A549 treated with ZK216348 at 1 μM for 4 hours (cell line): ENCODE data around the gene NELFB. TPM values are rescaled to one million over a fixed set of nuclear protein-coding genes. Genes with fewer than 3 reads are reported as not detected.

ENCODE experiments used
- total RNA-seq: library from RNA; stranded (reverse); fragments of 200-300 nt; extraction: Qiagen RNA extraction; gene quantifications from 5 replicates; pipeline ENCODE4 v1.2.3, GENCODE V29; 2022; ENCODE audit warnings: low read depth

NELFB gene
- 36.5 to 63.8 TPM (median 58.5 TPM) in 5 replicates for total RNA-seq

DNA sequence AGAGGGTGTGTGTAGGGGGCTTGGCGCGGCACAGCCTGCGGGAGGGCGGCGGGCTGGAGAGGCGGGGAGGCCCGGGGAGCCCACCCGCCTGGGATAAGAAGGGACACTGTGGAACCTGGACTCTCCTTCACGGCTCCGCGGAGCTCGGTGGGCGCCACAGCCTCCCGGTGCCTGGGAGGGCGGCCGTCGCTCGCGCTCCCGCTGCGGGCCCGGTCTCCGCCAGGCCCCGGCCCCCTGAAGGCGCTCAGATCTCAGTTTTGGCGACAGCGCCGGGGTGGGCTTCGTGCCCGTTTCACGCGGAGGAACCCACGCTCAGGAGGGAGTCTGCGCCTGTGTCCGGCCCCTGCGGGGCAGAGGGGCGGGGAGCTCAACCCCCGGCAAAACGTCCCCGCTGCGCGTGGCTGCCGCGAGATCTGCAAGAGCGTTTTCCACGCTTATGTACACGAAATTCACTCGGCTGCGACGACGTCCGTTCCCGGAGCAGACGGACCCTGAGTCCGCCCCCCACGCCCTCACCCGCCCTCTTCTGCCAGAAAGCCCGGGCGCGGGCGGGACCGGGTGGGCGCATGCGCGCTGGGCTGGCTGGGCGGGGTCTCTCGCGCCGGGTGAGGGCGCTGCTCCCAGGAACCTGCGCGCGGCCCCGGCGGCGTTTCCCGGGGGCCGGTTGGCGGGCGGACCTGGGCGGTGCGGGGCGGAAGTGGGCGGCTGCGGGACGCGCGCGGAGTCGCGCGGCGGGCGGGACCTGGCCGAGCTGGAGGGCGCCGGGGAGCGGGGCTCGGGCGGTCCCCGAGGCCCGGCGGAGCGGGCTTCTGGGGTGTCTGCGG lies at the start of gene NELFB:
Gene NELFB, plus strand, starts transcription at position 704 of the 824 bp plus-strand sequence.

DNA sequence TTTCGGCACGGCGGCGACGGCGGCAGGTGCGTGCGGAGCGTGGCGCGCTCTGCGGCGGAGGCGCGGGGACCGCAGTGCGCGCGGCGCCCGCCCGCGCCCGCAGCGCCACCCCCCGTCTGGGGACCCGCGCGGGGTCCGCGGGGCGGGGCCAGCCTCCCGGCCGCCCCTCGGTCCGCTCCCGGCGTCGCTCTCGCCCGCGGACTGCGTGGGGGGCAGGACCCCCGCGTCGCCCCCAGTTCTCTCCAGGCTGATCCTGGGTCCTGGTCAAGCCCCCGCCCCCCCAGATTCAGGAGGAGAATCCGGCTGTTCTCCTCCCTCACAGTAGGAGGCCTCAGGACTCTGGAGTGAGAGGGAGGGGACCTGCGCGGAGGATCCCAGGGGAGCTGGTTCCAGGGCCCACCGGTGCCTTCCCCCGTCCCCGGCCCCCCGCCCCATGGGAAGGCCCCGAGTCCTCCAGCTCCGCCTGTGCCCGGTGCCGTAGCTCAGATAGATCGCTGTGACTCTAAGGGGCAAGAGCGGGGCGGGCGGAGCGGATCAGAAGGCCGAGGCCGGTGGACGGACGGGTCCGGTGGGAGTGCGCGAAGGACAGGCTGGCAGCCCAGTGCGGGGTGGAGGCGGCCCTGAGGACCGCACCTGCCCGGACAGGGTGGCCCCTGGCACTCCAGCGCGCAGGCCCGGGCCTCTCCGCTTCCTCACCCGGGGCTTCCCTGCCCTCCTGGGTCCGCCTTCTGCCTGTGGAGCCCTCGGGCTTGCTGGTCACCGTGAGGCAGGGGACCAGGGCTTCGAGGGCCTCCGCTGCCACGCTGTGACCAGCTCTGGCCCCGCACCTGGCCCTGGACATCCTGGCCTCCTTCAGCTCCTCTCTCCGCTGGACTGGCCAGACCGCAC lies 32.7 kb upstream of the NELFB start, which contains the start of gene RNF208:
Gene RNF208, minus strand, starts transcription at position 51 of the 888 bp plus-strand sequence. CDS start 1,028 bp downstream, outside the sequence.

DNA sequence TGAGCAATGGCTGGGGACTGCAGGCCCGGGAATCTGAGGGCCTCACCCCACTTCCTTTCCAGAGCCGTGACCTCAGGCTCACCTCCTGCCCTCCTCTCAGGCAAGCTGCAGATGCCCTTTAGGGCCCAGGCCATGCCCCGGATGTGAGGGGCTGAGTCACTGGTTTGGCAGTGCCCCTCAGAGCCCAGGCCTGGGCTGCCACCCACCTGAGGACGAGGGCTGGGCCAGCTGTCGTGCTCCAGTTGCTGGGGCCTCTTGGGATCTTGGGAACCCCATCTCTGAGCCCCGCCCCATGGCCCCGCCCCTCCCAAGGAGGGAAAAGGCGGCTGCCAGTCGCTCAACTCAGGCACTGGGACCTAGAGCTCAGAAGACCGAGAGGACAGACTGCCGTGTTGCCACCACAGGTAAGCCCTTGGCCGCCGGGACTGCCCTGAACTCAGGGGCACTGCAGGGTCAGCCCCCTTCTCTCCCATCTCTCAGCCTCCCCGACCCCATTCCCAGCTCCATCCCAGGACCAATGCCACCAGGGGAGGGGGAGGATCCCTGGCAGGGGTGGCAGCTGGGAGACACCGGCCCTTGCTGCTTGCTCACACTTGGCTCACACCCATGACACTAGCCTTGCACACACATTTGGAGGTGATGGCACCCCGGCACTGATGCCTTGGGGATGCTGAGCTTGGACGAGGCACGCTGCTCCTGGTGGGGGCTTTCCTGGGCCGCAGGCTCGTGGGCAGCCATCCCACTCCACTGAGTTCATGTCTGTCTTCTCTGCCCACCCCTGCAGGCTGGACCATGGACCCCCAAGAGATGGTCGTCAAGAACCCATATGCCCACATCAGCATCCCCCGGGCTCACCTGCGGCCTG lies 30.1 kb upstream of the NELFB start, which contains the start of gene CYSRT1:
Gene CYSRT1, plus strand, starts transcription at position 345 of the 865 bp plus-strand sequence. Its CDS starts 448 bp downstream, at position 793.

DNA sequence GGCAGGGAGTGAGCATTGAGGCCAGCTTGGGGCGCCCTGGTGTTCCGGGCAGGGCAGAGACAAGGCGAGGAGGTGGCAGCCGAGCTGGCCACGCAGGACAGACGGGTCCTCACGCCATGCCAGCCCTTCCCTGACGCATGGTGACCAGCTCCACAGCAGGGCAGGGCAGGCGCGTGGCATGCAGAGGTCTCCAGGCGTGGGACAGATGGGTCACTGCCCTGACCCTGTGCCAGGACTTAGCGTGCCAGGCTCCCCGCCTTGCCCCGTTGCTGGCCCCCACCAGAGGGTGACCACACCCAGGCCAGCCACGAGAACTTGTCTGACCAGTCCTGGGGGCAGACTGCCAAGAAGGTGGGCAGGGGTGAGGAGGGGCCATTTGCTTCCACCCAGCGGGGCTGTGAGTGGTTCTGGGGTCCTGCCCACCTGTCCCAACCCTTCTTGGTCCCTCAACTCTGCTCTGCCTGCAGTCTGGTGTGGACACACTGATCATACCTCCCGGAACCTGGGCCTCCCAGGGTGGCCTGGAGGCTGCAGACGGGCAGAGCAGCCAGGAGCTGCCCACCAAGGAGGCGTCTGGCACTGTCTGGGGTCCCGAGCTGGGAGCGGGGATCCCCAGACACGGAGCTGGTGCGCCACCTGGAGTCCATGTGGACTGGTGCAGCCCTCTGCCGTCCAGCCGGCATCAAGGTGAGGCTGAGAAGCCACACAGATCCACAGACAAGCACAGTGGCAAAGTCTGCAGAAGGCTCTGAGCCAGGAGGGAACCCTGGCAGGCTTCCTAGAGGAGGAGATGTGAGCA lies 27.9 kb upstream of the NELFB start, which contains the start of gene RNF224:
Gene RNF224, plus strand, starts transcription at position 449 of the 799 bp plus-strand sequence. CDS start 834 bp downstream, outside the sequence.

DNA sequence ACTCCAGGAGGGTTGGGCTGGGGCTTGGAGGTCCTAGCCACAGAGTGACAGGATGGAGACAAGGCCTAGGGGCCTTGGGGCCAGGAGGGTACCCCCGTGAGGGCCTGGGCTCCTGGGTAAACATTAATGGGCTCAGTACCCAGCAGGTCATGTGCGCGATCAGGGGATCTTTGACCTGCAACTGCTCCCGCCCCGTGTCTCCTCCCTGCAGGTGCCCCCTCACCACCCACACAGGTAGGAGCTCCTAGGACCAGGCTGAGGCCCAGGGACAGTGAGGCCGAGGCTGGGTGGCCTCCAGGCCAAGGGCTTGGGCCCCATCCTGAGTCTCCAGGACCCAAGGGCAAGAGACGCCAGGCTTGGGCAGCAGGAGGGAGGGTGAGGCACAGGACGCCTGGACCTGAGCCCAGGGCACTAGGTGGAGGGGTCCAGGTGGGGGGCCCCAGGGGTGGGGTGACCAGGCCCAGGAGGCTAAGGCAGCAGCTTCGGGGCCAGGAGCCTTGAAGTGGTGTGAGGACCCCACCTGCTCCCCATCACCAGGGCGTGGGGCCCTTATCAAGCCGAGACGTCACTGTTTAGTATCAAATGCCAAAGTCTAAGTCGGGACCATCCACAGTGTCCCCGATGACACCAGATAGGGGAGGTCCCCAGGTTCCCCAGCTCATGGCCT lies 24.3 kb upstream of the NELFB start, which contains the start of gene SLC34A3:
Gene SLC34A3, plus strand, starts transcription at position 197 of the 667 bp plus-strand sequence. CDS start 802 bp downstream, outside the sequence.

DNA sequence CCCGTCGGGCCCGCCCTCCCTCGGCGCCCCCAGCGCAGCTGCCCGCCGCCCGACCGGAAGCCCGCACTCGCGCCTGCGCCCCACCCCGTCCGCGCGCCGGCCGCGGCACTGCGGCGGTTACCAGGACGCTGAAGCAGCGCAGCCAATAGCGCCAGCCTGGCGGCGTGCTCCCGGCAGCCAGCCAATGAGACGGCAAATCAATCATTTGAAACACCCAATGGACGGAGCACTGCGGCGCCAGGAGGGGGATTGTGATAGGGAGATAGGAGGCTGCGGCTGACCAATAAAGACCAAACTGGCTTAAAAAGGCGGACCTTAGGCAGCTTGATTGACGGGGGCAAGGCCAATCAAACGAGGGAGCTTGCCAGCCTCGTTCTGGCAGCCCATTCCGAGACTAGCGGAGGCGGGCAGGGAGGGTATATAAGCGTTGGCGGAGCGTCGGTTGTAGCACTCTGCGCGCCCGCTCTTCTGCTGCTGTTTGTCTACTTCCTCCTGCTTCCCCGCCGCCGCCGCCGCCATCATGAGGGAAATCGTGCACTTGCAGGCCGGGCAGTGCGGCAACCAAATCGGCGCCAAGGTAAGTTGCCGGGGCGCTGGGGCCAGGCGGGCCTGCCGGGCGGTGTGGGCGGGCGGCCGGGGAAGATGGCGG lies 14.2 kb upstream of the NELFB start, which contains the start of gene TUBB4B:
Gene TUBB4B, plus strand, starts transcription at position 447 of the 649 bp plus-strand sequence. Its CDS starts 74 bp downstream, at position 521.

DNA sequence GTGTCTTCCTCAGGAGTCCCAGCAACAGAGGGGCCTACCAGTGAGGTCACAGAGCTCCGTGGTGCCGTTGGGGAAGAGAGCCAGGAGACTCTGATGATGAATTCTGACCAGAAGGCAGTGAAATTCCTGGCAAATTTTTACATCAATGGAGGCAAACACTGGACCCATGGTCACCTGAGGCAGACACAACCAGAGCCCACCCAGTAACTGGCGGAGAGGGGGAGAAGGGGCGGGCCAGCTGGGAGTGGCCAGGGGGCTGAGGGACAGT lies 4.0 kb upstream of the NELFB start, which contains the start of gene STPG3:
Gene STPG3, plus strand, starts transcription at position 93 of the 268 bp plus-strand sequence. Its CDS starts 1 bp downstream, at position 94.

DNA sequence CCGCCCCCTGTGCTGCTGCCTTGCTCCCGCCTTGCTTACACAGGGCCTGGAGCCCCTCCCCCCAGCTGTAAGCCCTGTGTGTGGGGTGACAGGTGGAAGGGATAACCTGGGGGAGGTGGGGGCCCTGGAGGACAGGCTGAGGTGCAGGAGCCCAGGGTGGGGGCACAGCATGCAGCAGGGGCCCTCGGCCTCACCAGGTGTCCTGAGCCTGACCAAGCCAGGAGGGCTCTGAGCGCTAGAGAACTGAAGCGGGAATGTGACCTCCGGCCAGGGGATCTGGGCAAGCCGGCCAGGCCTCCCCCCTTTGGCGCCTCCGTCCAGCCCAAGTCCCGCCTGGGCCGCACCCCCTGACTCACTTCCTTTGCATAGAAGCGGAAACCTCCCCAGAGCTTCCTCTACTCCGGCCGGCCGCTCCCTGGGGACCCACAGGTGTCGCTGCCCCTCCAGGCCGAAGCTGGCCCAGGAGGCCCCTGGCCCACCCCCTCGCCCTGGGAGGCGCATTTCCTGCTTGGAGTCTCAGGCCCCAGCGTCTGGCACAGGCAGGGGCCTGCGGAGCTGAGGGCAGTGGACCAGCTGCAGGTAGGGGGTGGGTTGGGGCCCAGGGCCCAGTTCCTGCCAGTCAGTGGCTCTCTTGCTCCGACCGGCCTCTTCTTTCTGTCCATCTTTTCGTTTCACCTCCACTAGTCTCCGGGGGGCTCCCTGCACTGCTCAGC lies 22.4 kb downstream of the NELFB start, which contains the start of gene TOR4A:
Gene TOR4A, plus strand, starts transcription at position 398 of the 713 bp plus-strand sequence. CDS start 964 bp downstream, outside the sequence.

DNA sequence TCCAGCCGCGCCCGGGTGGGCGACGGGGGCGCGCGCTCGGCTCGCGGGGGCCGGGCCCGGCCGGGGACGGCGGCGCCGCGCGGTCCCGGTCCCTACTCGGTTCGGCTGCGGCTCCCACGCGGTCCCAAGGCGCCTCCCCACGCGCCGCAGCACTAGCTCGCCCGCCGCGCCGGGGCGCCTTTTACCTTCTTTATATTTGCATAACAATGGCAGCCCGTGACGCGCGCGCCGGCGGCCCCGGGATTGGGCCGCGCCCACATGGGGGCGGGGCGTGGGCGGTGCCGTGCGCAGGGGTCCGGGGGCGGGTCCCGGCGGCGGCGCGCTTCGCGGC lies 47.0 kb downstream of the NELFB start, which contains the start of gene NRARP:
Gene NRARP, minus strand, starts transcription at position 154 of the 331 bp plus-strand sequence. CDS start 343 bp downstream, outside the sequence.

Other genes starting within 250 kb of the NELFB start
- gene ABCA2, start 227.1 kb upstream of the NELFB start, total RNA-seq, result 12.6 to 32.5 TPM (median 25.5 TPM) in 5 replicates
- gene FUT7, start 223.2 kb upstream of the NELFB start, total RNA-seq, result 0.07 TPM in 1 of 5 replicates, not detected in the others
- 26.4 to 93.7 TPM (median 81.5 TPM) in 5 replicates for gene NPDC1, start 209.2 kb upstream of the NELFB start, total RNA-seq
- gene ENTPD2, start 201.3 kb upstream of the NELFB start, total RNA-seq, result 1.0 to 2.3 TPM (median 1.5 TPM) in 5 replicates
- 12.1 to 27.8 TPM (median 24.6 TPM) in 5 replicates for gene SAPCD2, start 184.8 kb upstream of the NELFB start, total RNA-seq
- 9.0 to 14.6 TPM (median 11.9 TPM) in 5 replicates for gene UAP1L1, start 177.8 kb upstream of the NELFB start, total RNA-seq
- 33.8 to 56.7 TPM (median 50.2 TPM) in 5 replicates for gene MAN1B1, start 168.3 kb upstream of the NELFB start, total RNA-seq
- gene DPP7, start 140.6 kb upstream of the NELFB start, total RNA-seq, result 52.8 to 134 TPM (median 106 TPM) in 5 replicates
- gene GRIN1, start 116.2 kb upstream of the NELFB start, total RNA-seq, result 0.14 to 0.76 TPM (median 0.27 TPM) in 5 replicates
- 0.39 to 2.0 TPM (median 1.6 TPM) in 5 replicates for gene LRRC26, start 85.3 kb upstream of the NELFB start, total RNA-seq
- gene TMEM210, start 83.3 kb upstream of the NELFB start, total RNA-seq, result not detected in 5 replicates
- 19.0 to 41.0 TPM (median 34.9 TPM) in 5 replicates for gene ANAPC2, start 66.8 kb upstream of the NELFB start, total RNA-seq
- gene SSNA1, start 66.7 kb upstream of the NELFB start, total RNA-seq, result 85.9 to 156 TPM (median 148 TPM) in 5 replicates
- 5.5 to 10.4 TPM (median 10.2 TPM) in 5 replicates for gene TPRN, start 54.6 kb upstream of the NELFB start, total RNA-seq
- 29.5 to 49.4 TPM (median 47.9 TPM) in 5 replicates for gene TMEM203, start 49.7 kb upstream of the NELFB start, total RNA-seq
- 7.4 to 20.8 TPM (median 16.2 TPM) in 5 replicates for gene NDOR1, start 49.6 kb upstream of the NELFB start, total RNA-seq
- 0.79 to 2.6 TPM (median 2.0 TPM) in 5 replicates for gene RNF208, start 33.1 kb upstream of the NELFB start, total RNA-seq
- gene CYSRT1, start 30.2 kb upstream of the NELFB start, total RNA-seq, result 2.8 to 5.4 TPM (median 4.2 TPM) in 5 replicates
- 0.13 to 0.58 TPM (median 0.39 TPM) in 4 of 5 replicates, not detected in the other for gene RNF224, start 27.8 kb upstream of the NELFB start, total RNA-seq
- gene SLC34A3, start 24.4 kb upstream of the NELFB start, total RNA-seq, result 0.13 to 0.19 TPM in 2 of 5 replicates, not detected in the others
- 522 to 871 TPM (median 814 TPM) in 5 replicates for gene TUBB4B, start 14.0 kb upstream of the NELFB start, total RNA-seq
- not detected in 5 replicates for gene STPG3, start 4.0 kb upstream of the NELFB start, total RNA-seq
- 13.6 to 33.0 TPM (median 30.5 TPM) in 5 replicates for gene TOR4A, start 22.4 kb downstream of the NELFB start, total RNA-seq
- gene NRARP, start 46.9 kb downstream of the NELFB start, total RNA-seq, result 1.9 to 7.2 TPM (median 5.6 TPM) in 5 replicates
- 2.5 to 6.8 TPM (median 6.4 TPM) in 5 replicates for gene EXD3, start 167.8 kb downstream of the NELFB start, total RNA-seq
- 0.53 to 2.1 TPM (median 1.9 TPM) in 5 replicates for gene NOXA1, start 168.1 kb downstream of the NELFB start, total RNA-seq
- gene ENTPD8, start 186.0 kb downstream of the NELFB start, total RNA-seq, result 0.18 to 0.29 TPM (median 0.19 TPM) in 5 replicates
- 28.4 to 48.9 TPM (median 43.2 TPM) in 5 replicates for gene NSMF, start 204.0 kb downstream of the NELFB start, total RNA-seq